ENCODE data around the gene TNPO2. TPM values are rescaled to one million over a fixed set of nuclear protein-coding genes. Genes with fewer than 3 reads are reported as not detected.
"Not testable (repeated sequence)": the region's sequence is repeated elsewhere in the genome, so short reads cannot be mapped to it uniquely, and the experiment has no call there.

TNPO2 gene
- total RNA-seq, 1 donor from 2014 or later = 25.7 TPM

DNA sequence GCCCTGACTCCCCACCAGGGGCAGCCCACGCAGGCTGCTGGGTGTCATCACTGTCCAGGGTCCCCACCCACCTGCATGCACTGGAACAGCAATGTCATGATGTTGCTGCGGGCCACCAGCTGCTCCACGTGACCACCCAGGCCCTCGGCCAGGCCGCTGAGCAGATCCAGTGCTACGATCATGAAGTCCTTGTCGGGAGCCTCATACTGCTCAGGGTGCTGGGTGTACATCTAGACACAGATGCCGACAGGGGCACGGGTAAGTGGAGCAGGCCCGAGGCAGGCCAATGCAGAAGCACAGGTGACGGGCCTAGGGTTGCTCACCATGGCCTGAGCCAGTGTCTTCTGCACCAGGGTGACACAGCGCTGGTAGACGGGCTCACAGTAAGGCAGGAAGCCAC lies 18.6 kb downstream of the TNPO2 start:
- no peak for DNase-seq

DNA sequence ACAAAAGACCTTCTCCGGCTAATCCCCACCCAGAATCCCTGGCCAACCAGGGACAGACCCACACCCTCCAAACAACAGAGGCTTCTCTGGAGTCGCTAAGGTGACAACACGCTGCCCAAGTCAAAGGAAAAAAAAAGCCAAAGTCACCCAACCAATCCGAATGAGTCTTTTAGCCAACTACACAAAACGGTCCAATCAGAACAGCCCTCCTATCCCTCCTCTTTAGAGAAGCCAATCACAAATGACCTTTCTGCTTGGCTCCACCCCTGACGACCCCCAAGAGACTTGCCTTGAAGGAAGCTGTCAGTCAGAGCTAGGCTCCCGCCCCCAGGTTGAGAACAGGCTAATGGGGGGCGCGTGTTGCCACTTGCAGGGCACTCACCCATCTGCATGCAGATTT lies 20.7 kb downstream of the TNPO2 start:
- peak; percentile 66 for DNase-seq

DNA sequence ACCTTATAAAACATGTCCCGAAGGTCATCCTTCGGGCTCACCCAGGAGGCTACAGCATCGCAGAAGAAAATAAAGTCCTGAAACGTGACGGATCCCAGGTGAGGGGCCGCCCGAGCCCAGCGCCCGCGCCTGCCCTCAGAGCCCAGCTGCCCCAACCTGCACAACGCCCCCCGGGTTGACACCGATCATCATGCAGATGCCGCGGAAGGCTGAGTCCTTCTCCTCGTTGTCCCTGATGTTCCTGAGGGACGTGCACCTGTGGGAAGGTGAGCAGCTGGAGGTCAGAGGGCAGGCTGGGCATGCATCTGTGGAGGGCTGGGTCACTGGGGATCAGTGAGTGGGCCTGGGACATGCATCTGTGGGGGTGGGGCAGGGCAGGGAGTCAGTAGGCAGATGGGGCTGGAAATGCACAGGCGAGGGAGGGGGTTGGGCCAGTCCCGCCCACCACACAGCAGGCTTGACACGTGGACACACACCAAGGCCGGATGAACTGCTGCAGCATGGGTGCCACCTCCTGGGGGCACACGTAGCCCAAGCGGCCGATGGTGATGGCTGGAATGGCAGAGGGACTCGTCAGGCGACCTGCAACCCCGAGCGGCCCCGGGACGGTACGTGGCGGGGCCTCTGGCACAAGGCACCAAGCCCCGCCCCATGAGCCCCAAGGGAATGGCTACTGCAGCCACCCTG lies 22.0 kb downstream of the TNPO2 start:
- no peak for DNase-seq

DNA sequence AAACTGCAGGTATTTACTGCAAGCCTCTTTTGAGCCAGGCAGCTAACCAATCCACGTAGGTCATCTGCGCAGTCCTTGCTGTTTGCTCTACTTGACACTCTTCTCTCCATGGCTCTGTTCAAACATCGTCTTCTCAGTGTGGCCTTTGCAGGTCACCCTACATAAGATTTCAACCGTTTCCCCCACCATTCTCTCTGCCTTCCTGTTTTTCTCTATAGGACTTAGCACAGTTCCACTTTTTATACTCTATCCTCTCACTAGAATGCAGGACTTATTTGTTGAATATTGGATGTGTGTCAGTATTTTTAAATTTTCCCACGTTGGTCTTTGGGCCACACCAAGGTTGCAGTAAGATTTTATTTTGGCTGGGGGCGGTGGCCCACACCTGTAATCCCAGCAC lies 25.6 kb downstream of the TNPO2 start:
- DNase-seq = no peak

DNA sequence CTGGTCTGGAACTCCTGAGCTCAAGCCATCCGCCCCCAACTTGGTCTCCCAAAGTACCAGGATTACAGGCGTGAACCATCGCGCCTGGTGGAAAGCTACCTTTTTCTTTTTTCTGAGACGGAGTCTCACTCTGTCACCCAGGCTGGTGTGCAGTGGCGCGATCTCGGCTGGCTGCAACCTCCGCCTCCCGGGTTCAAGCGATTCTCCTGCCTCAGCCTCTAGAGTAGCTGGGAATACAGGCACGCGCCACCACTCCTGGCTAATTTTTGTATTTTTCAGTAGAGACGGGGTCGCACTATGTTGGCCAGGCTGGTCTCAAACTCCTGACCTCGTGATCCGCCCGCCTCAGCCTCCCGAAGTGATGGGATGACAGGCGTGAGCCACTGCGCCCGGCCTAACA lies 26.3 kb downstream of the TNPO2 start:
- not testable (repeated sequence) for DNase-seq

DNA sequence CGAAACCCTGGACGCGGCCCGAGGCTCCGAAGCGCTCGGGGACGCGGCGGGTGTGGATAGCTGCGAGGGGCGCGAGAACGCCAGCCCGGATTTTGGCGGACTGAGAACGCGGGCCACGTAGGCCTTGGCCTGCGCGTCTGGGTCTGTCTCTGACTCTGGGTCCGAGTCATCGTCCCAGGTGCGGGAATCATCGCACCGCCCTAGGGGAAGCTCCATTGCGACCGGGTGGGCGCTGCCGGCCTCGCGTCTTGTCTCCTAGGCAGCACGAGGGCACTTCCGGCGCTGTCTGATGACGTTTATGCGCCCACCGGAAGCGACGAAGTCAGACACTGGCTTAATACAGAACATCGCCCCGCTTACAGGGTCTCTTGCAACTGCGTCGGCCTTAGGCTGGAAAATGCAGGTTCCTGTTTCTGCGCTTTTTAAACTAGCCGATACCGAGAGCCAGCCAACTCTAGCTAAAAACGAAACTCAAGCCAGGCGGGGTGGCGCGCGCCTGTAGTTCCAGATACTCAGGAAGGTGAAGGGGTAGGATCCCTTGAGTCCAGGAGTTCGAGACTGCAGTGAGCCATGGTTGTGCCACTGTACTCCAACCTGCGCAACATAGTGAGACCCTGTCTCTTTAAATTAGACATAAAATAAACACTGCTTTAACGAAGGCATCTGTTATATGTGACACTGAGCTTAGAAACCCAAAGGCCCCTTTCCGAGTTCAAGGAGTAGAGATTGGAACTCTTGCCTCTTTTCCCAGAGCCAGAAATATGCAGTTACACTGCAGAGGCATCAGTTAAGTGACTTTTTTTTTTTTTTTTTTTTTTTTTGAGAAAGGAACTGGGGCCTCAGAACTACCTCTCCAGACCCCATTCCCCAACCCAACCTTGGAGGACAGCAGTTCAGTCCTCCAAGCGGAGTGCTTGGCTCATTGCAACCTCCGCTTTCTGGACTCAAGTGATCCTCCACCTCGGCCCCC lies 27.1 kb downstream of the TNPO2 start, which contains the start of gene FBXW9:
Gene FBXW9, minus strand, starts transcription at position 266 of the 970 bp plus-strand sequence. Its CDS starts 50 bp downstream, at position 216.
- peak; percentile 98 for DNase-seq

DNA sequence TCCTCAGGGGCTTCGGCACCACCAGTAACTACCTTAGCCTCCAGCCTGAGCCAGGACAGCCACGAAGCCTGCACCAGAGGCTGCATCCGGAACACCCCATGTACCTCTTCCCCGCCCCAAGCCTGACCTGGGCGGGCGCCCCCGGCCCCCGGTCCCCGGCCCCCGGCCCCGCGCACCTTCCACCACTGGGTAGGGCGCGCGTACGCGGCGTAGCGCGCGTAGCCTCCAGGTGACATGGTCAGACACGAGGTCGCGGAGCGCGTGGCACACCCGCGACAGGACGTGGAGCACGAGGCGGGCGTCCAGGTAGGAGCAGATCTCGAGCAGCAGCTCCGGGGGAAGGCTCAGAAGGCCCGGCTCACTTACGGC lies 27.8 kb downstream of the TNPO2 start:
- DNase-seq = no peak

DNA sequence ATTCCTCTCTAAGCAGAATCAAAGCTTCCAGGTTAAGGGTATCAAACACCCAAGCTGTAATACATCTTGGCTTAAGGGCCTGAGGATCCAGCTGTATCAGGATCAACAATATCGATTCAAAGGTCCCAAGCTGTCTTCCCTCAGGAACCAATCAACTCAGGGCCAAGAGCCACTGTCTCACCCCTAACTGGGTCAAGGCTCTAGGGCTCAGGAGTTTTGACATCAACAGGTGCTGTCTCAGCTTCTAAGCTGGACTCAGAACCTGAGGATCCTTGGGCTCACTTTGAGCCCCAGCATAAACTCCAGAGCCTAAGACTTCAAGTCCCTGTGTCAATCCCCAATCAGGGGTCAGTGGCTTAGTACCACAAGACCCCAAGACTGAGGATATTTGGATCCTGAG lies 28.2 kb downstream of the TNPO2 start:
- DNase-seq = no peak

DNA sequence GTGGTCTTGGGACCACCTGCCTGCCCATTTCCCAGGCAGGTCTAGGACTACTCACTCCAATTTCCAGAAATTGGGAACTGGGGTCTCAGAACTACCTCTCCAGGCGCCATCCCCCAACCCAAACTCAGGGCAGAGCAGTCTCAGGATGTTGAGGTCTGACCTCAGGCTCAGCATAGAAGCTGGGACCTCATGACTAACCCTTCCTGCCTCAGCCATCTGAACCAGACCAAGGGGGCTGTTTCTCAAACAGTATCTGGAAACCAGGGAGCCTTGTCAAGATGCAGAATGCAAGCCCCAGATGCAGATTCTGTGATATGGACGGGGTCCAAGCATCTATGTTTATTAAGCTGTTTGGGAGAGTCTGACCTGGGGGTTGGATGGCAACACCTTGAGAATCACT lies 28.6 kb downstream of the TNPO2 start:
- peak; percentile 17 for DNase-seq

DNA sequence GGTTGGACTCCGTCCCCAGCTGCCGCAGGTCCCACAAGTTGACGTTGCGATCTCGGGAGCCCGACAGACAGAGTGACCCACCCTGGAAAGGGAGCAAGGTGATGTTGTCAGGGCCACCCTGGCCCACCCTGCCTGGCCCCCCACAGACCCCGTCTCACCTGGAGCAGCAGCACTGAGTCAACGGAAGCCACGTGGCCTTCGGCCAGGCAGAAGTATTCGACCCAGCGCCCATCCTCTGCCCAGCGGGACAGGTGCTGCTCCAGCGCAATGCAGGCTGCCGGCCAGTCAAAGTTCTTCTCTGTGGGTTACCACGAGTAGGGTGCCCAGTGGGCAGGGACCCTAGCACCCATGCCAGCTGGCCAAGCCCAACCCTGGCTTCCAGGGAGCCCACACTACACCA lies 29.1 kb downstream of the TNPO2 start:
- DNase-seq = no peak

DNA sequence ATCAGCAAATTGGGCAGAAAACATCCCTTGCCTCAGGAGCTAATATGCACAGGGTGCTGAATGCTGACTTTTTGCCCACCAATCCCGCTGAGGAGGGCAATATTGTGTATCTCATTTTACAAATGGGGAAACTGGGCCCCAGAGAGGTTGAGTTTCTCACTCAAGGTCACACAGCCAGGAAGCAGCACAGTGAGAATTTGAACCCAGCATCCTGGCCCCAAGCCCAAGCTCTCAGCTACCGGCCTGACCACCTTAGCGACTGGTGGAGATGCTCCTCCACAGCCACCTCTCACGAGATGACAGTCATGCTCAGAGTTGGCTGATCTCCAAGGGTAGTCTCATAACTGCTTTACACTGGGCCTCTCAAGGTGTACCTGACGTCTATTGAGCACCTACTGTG lies 30.8 kb downstream of the TNPO2 start:
- no peak for DNase-seq

DNA sequence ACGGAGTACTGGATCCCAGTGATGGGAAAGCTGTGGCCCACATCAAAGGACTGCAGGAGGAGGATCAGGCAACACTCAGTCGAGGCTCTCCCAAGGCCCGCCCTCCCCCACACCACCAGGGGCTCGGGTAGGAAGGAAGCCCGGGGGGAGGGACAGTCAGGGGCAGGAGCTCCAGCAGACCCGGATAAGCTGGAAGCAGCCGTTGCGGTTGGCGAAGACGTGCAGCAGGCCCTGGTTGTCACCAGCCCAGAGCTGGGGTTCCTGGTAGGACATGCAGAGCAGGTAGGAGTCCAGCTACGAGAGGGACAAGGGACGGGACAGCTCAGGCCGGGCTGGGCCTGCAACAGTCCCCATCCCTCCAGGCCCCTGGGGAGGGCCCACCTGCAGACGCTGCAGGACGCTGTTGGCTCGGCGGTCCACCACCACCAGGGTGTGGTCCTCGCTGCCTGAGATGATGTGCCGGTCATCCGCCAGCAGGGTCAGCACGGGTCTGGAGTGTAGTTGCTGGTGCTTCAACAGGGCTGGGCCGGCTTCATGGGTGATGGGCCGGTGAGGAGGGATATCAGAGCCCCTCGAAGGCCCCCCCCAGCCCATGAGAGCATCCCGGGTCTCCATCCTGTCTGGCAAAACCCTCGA lies 34.0 kb downstream of the TNPO2 start:
- no peak for DNase-seq

DNA sequence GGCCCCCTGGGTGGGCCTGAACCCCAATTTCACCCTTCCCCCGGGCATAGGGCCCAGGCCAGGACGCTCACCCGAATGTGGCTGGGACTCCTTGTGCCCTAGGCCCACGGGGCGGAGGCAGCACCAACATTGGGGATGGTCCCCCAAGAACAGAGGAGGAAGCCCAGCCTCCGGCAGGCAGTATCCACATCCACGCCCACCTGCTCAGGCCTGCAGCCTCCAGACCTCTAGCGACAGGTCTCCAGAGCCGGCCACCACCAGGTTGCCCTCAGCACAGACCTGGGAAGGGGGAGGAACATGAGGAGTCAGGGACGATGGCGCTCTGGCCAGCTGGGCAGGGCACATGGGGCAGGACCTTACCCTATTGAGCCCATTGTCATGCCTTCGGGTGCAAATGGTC lies 34.7 kb downstream of the TNPO2 start:
- DNase-seq = no peak

DNA sequence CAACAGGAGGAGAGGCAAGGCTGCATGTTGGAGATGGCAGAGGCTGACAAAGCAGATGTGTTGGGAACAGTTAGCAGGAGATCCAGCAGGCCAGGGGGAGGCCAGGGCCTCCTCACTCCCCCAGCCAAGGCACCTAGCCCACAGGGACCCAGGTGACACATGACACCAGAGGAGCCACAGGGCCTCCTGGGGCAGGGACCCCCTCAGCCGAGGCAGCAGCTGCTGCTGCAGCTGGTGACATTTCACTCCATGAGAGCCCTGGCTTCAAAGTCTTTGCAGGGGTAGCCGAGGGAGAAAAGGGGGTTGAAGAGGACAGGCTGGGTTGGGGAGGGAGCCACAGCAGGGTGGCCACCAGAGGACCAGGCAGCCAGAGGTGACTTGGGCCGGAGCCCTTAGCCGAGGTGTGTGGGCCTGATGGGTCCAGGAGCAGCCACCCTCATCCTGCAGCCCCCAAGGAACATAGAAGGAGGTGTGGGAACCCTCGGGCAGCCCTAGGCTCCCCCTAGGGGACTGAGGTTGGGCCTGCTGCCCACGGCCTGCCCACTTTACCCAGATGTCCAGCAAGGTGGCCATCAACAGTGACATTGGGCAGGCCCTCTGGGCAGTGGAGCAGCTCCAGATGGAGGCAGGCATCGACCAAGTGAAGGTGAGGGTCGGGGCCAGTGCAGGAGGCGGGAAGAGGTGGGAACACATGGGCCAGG lies 36.1 kb downstream of the TNPO2 start, which contains the start of gene GNG14:
Gene GNG14, plus strand, starts transcription at position 503 of the 701 bp plus-strand sequence. Its CDS starts 51 bp downstream, at position 554.
- DNase-seq = no peak

DNA sequence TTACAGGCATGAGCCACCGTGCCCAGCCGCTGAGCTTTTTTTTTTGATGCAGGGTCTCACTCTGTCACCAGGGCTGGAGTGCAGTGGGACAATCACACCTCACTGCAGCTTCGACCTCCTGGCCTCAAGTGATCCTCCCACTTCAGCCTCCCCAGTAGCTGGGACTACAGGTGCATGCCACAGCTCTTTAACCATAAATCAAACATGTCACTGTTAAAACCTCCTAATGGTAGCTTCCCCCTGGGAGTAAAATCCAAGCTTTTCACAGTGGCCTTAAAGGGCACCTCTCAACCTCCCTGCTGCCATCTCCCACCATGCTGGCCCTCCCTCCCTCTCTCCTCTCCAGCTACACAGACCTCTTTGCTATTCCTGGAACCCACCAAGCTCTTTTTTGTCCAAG lies 37.9 kb downstream of the TNPO2 start:
- no peak for DNase-seq

DNA sequence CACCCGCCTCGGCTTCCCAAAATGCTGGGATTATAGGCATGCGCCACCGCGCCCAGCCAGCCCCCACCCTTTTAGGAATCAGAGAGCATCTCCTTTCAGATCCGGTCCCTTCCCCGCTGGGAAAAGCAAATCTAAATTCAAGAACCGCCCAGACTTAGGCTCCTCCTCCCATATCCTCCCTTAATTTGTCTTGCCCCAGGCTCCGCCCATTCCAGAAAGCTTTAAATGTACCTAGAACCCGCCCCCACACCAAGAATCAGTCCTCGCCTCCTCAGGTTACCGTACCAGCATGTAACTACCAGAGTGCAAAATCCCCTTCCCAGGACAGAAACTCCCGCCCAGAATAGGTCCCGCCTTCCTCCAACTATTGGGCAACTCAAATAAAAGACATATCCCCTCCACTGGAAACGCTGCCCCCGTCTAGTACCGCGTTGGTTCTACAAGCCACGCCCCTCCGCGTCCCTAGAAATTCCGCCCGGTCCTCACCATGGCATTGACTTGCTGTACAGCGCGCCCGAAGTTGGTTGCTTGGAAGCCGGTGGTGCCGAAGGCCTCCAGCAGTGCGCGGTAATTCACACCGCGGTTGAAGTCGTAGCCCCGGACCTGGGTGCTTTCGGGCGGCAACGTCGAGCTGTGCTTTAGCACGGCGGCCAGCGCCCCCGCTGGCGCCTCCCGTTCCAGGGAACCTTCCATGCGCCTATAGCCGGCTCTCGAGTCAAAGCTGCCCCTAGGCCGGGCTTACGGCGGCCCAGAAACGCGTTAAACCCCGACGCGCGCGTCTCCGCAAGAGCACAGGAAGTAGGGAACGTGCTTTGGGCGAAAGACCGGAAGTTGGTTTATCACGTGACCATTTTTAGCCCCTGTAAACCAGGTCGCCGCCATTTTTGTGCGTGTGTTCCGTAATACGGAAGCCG lies 42.4 kb downstream of the TNPO2 start, which contains the start of gene DHPS:
Gene DHPS, minus strand, starts transcription at position 807 of the 914 bp plus-strand sequence. Its CDS starts 114 bp downstream, at position 693.
- DNase-seq = peak; percentile 99

DNA sequence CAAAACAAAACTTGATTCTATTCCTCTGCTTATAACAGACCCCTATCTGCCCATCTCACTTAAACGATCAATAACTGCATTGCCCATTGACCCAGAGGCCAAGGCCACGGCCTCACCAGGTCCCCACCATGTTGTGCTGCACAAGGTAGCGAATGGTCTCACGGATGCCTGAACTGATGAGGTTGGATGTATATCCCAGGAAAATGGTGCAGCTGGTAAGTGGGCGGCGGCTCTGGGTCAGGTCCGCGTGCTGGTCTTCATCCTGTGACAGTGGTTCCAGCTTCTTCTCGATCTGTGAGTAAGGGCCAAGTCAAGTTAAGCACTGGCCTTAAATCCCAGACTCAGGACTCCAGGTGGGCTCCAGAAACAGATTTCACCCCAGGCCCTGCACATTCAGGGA lies 43.7 kb downstream of the TNPO2 start:
- no peak for DNase-seq

DNA sequence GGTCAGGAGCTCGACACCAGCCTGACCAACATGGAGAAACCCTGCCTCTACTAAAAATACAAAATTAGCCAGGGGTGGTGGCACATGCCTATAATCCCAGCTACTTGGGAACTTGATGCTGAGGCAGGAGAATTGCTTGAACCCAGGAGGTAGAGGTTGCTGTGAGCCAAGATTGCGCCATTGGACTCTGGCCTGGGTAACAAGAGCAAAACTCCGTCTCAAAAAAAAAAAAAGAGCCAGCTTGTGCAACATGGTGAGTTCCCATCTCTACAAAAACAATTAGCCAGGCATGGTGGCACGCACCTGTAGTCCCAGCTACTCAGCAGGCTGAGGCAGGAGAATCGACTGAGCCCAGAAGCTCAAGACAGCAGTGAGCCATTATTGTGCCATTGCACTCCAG lies 45.7 kb downstream of the TNPO2 start:
- not testable (repeated sequence) for DNase-seq

DNA sequence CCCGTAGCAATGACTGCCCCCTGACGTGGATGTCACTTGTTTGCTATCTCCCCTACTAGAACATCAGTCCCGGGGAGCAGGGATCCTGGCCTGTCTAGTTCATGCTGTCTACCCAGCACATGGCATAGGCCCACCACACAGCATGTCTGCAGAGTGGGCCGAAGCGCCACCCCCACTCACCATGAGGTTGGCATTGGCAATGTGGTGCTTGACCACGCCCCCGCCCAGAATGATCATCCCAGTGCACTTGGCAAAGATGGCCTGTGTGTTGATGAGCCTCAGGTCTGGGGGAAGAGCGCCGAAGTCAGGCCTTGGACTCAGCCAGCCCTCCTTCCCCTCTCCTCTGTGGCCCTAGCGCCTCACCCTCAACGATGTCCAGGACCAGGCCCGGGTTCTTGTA lies 46.8 kb downstream of the TNPO2 start:
- no peak for DNase-seq

DNA sequence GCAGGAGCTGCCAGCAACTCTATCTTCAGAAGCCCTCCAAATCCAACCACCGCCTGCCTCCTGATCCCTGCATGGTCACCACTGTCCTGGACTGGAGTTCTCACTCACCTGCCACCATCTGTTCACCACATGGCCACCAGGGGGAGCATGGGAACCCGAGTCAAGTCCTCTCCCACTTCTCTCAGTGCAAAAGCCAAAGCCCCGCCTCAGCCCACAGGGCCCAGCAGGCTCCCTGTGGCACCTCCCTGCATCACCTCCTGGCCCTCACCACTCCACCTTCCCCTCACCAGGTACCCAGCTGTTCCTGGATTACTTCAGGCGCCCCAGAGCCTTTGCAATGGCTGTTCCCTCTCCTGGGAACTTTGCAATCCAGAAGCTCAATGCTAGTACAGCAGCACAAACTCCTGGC lies 47.3 kb downstream of the TNPO2 start:
- DNase-seq = peak; percentile 90

DNA sequence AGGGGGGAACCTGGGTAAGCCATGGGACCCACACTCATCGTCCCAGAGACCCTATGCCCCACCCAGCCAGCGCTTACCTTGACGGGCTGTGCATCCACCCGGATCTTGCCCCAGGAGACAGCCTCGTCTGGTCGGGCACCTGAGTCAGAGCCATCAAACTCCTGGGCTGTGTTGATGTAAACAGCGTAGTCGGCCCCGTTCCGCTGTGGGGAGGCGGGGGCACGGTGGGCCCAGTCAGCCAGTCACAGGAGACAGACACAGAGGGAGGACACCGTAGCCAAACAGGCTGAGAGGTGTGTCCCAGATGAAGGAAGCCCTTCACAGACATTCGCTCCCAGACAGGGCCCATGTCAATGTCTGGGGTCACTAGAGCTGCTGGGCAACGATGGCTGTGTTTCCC lies 47.8 kb downstream of the TNPO2 start:
- DNase-seq = no peak
